BJ (cell line): ENCODE measurements around the gene CPED1. TPM values are rescaled to one million over a fixed set of nuclear protein-coding genes. Genes with fewer than 3 reads are reported as not detected.

Experiments
- CTCF ChIA-PET: fragments of 350-600 bp; formaldehyde crosslinking; extraction: SDS; loops from one replicate; lab custom pipeline; 2021; ENCODE audit warnings: antibody characterized with exemption, inconsistent platforms; lab: Yijun Ruan, JAX
- POLR2A ChIA-PET: fragments of 300-600 bp; sonication (Branson Sonifier 250); formaldehyde crosslinking; extraction: SDS; loops from one replicate; lab custom pipeline; 2021; ENCODE audit warnings: antibody characterized with exemption; lab: Charles Lee
- DNase-seq: peaks from one replicate; pipeline ENCODE4 v3.0.0-alpha.2; 2011; ENCODE audit warnings: low read depth
- H3K27me3 ChIP-seq: 2 replicates; pipeline ENCODE4 v1.6.0; 2011; ENCODE audit warnings: low read length; ENCODE audit not compliant: control insufficient read depth, insufficient read depth
- H3K36me3 ChIP-seq: 2 replicates; pipeline ENCODE4 v1.5.1; 2011; ENCODE audit warnings: low read length; ENCODE audit not compliant: control insufficient read depth, insufficient read depth
- H3K4me3 ChIP-seq: 2 replicates; pipeline ENCODE4 v1.5.1; 2011; ENCODE audit warnings: low read depth, mild to moderate bottlenecking, control low read depth, low read length
- polyA plus RNA-seq: library from polyadenylated mRNA; depleted of rRNA; stranded (reverse); fragments of >200 nt; gene quantifications from 2 replicates; pipeline ENCODE4 v1.2.3, GENCODE V29; 2011
- TF ChIP-seq, protein P1 (sequence below): IDR thresholded peaks from 2 replicates; pipeline ENCODE4 v1.5.1; 2011; ENCODE audit warnings: low read depth, mild to moderate bottlenecking, control low read depth, inconsistent platforms, low read length, moderate library complexity; ENCODE audit not compliant: insufficient read depth

CPED1 gene
- polyA plus RNA-seq, 1 experiment: 18.3 TPM

DNA sequence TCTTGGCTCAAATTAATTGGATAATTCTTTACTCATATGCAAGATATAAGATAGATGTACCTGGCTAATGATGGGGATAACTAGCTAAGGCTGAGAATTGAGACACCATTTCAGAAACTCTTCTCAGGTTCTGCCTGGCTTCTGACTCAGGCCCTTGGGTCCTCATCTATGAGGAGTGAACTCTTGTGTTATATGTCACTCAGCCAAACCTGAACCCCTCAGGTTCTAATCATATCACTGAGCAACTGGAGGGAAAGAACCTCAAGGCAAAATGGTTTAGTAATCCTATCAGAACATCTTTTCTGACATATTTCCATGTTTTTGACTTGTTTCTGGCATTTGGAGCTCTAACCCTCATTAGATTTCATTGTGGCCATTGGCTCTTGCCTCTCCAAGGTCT, 100.4 kb downstream of the CPED1 start:
- Histone ChIP-seq H3K27me3 (no peaks in the 10 kb centered on the region), H3K4me3 (no peak overlapping the region), H3K36me3 (no peaks in the 10 kb centered on the region)
- ChIA-PET POLR2A (no interaction called here), CTCF (no interaction called here)
- TF ChIP-seq, protein P1, sequence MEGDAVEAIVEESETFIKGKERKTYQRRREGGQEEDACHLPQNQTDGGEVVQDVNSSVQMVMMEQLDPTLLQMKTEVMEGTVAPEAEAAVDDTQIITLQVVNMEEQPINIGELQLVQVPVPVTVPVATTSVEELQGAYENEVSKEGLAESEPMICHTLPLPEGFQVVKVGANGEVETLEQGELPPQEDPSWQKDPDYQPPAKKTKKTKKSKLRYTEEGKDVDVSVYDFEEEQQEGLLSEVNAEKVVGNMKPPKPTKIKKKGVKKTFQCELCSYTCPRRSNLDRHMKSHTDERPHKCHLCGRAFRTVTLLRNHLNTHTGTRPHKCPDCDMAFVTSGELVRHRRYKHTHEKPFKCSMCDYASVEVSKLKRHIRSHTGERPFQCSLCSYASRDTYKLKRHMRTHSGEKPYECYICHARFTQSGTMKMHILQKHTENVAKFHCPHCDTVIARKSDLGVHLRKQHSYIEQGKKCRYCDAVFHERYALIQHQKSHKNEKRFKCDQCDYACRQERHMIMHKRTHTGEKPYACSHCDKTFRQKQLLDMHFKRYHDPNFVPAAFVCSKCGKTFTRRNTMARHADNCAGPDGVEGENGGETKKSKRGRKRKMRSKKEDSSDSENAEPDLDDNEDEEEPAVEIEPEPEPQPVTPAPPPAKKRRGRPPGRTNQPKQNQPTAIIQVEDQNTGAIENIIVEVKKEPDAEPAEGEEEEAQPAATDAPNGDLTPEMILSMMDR: no peak
- DNase-seq: no peak

DNA sequence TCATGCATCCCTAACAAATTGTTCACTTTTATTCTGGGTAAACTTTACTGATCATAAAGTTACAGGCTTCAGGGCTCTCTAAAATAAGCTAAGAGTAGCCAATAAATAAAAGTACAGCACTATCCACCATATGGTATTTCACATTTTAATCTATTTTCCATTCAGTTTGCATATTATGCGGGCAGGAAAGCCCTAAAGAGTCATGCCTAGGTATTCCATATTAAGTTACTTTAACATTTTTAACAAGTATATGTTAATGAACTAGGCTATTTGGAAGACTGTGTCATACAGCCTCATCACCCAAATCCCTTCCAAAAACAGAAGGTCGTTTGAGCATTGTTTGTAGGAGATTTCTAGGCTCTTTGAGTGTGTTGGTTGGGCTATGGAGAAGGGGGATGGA, 106.3 kb downstream of the CPED1 start:
- no peak for DNase-seq
- Histone ChIP-seq H3K36me3 (no peaks in the 10 kb centered on the region), H3K4me3 (no peak overlapping the region), H3K27me3 (no peaks in the 10 kb centered on the region)
- CTCF ChIA-PET: interaction anchor here (2.6 to 2.9 kb wide), 2 partner anchors 10 to 107 kb away, joined by 13 to 14 read pairs; partner anchors contain the start of gene CPED1
- TF ChIP-seq, protein P1: no peak
- POLR2A ChIA-PET: no interaction called here

DNA sequence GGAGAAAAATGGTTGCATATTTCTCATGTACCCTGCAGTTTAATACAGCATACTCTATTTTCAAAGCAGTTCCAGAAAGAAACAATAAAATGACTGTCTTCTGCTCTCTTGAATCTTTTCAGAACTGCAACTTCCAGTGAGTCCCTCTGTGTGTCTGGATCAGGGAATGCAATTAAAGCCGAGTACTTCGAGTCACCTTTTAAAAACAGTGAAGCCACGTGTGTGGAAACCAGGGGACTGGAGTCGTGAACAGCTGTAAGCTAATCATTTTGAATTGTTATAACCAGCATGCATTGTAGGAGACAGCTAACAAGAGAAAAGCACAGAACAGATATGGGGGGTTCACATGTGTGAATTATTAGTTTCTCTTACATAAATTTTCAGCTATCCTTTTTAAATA, 109.1 kb downstream of the CPED1 start:
- ChIA-PET POLR2A (no interaction called here), CTCF (interaction anchor here (1.3 kb wide), 1 partner anchor 110 kb away, joined by 8 read pairs; the partner anchor contains the start of gene CPED1)
- no peak for DNase-seq
- H3K27me3 ChIP-seq: no peaks in the 10 kb centered on the region
- 0 out of 2 replicates have a peak, but pooled peaks cover 2% of the 10 kb centered on the region for H3K36me3 ChIP-seq
- TF ChIP-seq, protein P1: no peak
- H3K4me3 ChIP-seq: no peak overlapping the region

DNA sequence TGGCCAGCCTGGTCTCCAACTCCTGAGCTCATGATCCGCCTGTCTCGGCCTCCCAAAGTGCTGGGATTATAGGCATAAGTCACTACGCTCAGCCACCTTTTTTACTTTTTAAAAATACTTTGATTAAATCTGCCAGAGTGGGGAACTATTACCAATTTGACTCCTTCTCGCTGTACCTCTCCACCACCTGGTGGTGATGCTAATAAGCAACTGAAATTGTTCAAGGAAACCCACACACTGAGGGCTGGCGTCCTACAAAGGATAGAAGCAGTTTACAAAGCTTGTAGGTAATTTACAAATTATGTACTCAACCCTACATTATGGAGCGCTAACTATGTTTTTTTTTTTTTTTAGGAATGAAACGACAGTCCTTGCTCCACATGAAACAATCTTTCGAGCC, 111.1 kb downstream of the CPED1 start:
- Histone ChIP-seq H3K27me3 (no peaks in the 10 kb centered on the region), H3K36me3 (0 out of 2 replicates have a peak, but pooled peaks cover 2% of the 10 kb centered on the region), H3K4me3 (no peak overlapping the region)
- CTCF ChIA-PET: interaction anchor here (0.6 to 1.2 kb wide), 3 partner anchors 10 to 313 kb away, joined by 3 read pairs; no protein-coding TSS in a partner anchor
- TF ChIP-seq, protein P1: no peak
- no peak for DNase-seq
- POLR2A ChIA-PET: no interaction called here

- Histone ChIP-seq H3K36me3 (0 out of 2 replicates have a peak, but pooled peaks cover 2% of the 10 kb centered on the region), H3K4me3 (no peak overlapping the region), H3K27me3 (no peaks in the 10 kb centered on the region)
- DNase-seq: no peak
- TF ChIP-seq, protein P1: no peak
- POLR2A ChIA-PET: no interaction called here
- CTCF ChIA-PET: interaction anchor here (0.7 to 1.2 kb wide), 4 partner anchors 16 to 295 kb away, joined by 3 to 8 read pairs (median 4); partner anchors contain the start of gene CPED1
Measured at GRCh38 chr7:121101083-121101482, 112.6 kb downstream of the CPED1 start.
